GM23338 (cell line): ENCODE data around the gene RPA1. TPM values are rescaled to one million over a fixed set of nuclear protein-coding genes. Genes with fewer than 3 reads are reported as not detected.
A peak's percentile ranks its signal among the peaks of the same experiment; 100 is the strongest.

Source experiments
- ATAC-seq: fragments of 200-7000 bp; cut with Tn5 transposase; 3 replicates; pipeline ENCODE4 v1.9.1; 2020
- DNase-seq: peaks from one replicate; pipeline ENCODE4 v3.0.0-alpha.2; 2015; ENCODE audit warnings: low spot score
- H2AFZ ChIP-seq: fragments of 200-600 bp; sonication (generic); 2 replicates; pipeline ENCODE4 v1.8.0; 2016; ENCODE audit warnings: antibody characterized with exemption, mild to moderate bottlenecking, moderate library complexity
- H3F3A ChIP-seq: fragments of 200-600 bp; sonication (generic); replicated peaks from 2 replicates; pipeline ENCODE4 v1.8.0; 2017; ENCODE audit warnings: antibody characterized with exemption, mixed run types, low read depth
- H3K27ac ChIP-seq: fragments of 200-600 bp; sonication (generic); 2 replicates; pipeline ENCODE4 v1.6.1; 2016; ENCODE audit warnings: low read depth
- H3K27me3 ChIP-seq: fragments of 200-600 bp; sonication (generic); 2 replicates; pipeline ENCODE4 v1.8.0; 2016; ENCODE audit warnings: mild to moderate bottlenecking, mixed run types, moderate library complexity; ENCODE audit not compliant: insufficient read depth
- H3K36me3 ChIP-seq: fragments of 200-600 bp; sonication (generic); 2 replicates; pipeline ENCODE4 v1.8.0; 2016; ENCODE audit warnings: mild to moderate bottlenecking; ENCODE audit not compliant: insufficient read depth
- H3K4me1 ChIP-seq: fragments of 200-600 bp; sonication (generic); 2 replicates; pipeline ENCODE4 v1.8.0; 2016; ENCODE audit warnings: mild to moderate bottlenecking, moderate library complexity; ENCODE audit not compliant: insufficient read depth
- H3K4me2 ChIP-seq: fragments of 200-600 bp; sonication (generic); 2 replicates; pipeline ENCODE4 v1.7.1; 2017; ENCODE audit warnings: mixed run types
- H3K4me3 ChIP-seq: fragments of 200-600 bp; sonication (generic); 2 replicates; pipeline ENCODE4 v1.6.1; 2016; ENCODE audit warnings: mixed run types
- H3K79me2 ChIP-seq: fragments of 200-600 bp; sonication (generic); replicated peaks from 2 replicates; pipeline ENCODE4 v1.8.0; 2017; ENCODE audit warnings: mild to moderate bottlenecking; ENCODE audit not compliant: insufficient read depth
- H3K9me2 ChIP-seq: fragments of 200-600 bp; sonication (generic); 2 replicates; pipeline ENCODE4 v1.8.0; 2017; ENCODE audit not compliant: insufficient read depth
- H4K20me1 ChIP-seq: fragments of 200-600 bp; sonication (generic); replicated peaks from 2 replicates; pipeline ENCODE4 v1.8.0; 2017; ENCODE audit warnings: mild to moderate bottlenecking; ENCODE audit not compliant: insufficient read depth
- H3K27ac Mint-ChIP-seq: 2 replicates; pipeline ENCODE4 v1.8.0; 2020; ENCODE audit warnings: inconsistent platforms, mild to moderate bottlenecking, moderate library complexity, mixed read lengths
- H3K27me3 Mint-ChIP-seq: 3 replicates; pipeline ENCODE4 v1.8.0; 2022; ENCODE audit warnings: low read depth, mild to moderate bottlenecking, moderate library complexity, mixed read lengths, inconsistent platforms; ENCODE audit not compliant: insufficient read depth, poor library complexity
- H3K36me3 Mint-ChIP-seq: 3 replicates; pipeline ENCODE4 v1.8.0; 2021; ENCODE audit warnings: low read depth, mild to moderate bottlenecking, inconsistent platforms, moderate library complexity, mixed read lengths
- H3K4me1 Mint-ChIP-seq: 3 replicates; pipeline ENCODE4 v1.8.0; 2020; ENCODE audit warnings: mild to moderate bottlenecking, inconsistent platforms, mixed read lengths
- H3K4me3 Mint-ChIP-seq: 3 replicates; pipeline ENCODE4 v1.8.0; 2021; ENCODE audit warnings: moderate library complexity, mild to moderate bottlenecking, inconsistent platforms, mixed read lengths
- H3K9me3 Mint-ChIP-seq: 3 replicates; pipeline ENCODE4 v1.8.0; 2020; ENCODE audit warnings: moderate library complexity, mild to moderate bottlenecking, inconsistent platforms, mixed read lengths
- CREB1 ChIP-seq: fragments of 250-450 bp; sonication (Bioruptor Pico); IDR thresholded peaks from 2 replicates; pipeline ENCODE4 v1.5.0; 2020; ENCODE audit warnings: low read depth, mild to moderate bottlenecking, moderate library complexity
- CTCF ChIP-seq, 2 experiments: fragments of 200-600 bp in 1 of 2; sonication (generic) in 1 of 2; conservative IDR thresholded peaks; 2 replicates each; pipeline versions ENCODE4 v1.5.1 to v1.6.1; 2016 to 2017; ENCODE audit warnings: antibody characterized with exemption in 2 of 2, low read depth in 2 of 2, mild to moderate bottlenecking in 2 of 2, moderate library complexity in 1 of 2
- ETS1 ChIP-seq: IDR thresholded peaks from 2 replicates; pipeline ENCODE4 v1.6.1; 2016; ENCODE audit warnings: antibody characterized with exemption
- polyA plus RNA-seq: library from polyadenylated mRNA; unstranded; fragments of >200 nt; fragmentation: Nextera tagmentation; extraction: Ambion mirVana; gene quantifications from 2 replicates; pipeline ENCODE4 v1.2.1, GENCODE V29; 2016
- total RNA-seq: library from RNA; depleted of rRNA; stranded (reverse); fragments of >200 nt; shearing (Covaris generic); gene quantifications from 2 replicates; pipeline ENCODE4 v1.2.3, GENCODE V29; 2014
- TF ChIP-seq, protein P1 (sequence below): fragments of 250-450 bp; sonication (Bioruptor Pico); IDR thresholded peaks from 2 replicates; pipeline ENCODE4 v1.5.0; 2020; ENCODE audit warnings: mild to moderate bottlenecking, moderate library complexity
- TF ChIP-seq, protein P2 (sequence below): IDR thresholded peaks from one replicate; pipeline ENCODE4 v1.6.1; 2018; ENCODE audit warnings: antibody characterized with exemption; ENCODE audit not compliant: unreplicated experiment

RPA1 gene
- total and polyA plus RNA-seq, 2 experiments from 2014 or later: 33.7 to 52.1 TPM

DNA sequence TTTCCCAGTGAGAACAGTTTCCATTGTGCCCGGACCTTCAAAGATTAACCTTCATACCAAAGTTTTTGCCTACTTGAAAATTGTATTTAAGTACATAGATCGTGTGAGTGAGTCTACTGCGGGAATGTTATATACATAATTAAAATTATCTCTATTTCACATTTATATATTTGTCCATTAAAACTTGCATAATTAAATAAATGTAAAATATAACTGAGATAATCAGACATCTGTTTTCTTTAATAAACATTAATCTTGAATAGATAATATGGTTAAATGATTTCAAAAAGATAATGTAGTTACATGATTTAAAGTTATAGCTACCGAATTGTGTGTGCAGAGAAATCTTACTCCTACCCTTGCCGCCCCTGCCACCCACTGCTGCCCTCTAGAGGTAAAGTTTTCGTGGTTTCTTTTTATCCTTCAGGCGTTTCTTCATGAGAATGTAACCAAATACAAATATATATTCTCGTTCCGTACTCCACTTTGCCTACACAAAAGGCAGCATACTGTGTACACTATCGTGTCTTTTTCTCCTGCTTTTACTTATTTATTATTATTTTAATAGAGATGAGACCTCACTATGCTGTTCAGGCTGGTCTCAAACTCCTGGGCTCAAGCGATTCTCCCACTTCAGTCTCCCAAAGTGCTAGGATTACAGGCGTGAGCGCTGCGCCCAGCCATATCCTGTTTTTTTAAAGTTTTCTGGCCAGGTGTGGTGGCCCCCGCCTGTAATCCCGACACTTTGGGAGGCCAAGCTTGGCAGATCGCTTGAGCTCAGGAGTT, 35.6 kb downstream of the RPA1 start:
- H3K4me1 Mint-ChIP-seq: no peaks in the 10 kb centered on the region
- peaks cover 18% of the 10 kb centered on the region for H3K36me3 Mint-ChIP-seq
- H3K4me3 Mint-ChIP-seq: no peak overlapping the region
- peak; percentile 69 for DNase-seq
- H3K27me3 Mint-ChIP-seq: peaks cover 1% of the 10 kb centered on the region
- TF ChIP-seq CTCF (conservative IDR thresholded peaks at IDR 0.05; ENCODE audit: low read depth in 2 of 2): peak; percentile 67 to 75
- TF ChIP-seq CREB1 (CRISPR knock-in tag): no peak
- Histone ChIP-seq H3K4me3 (no peak overlapping the region), H3K9me2 (no peaks in the 10 kb centered on the region), H4K20me1 (peaks cover 8% of the 10 kb centered on the region), H3K79me2 (no peaks in the 10 kb centered on the region; the same call in 1 of the 2 replicates), H3F3A (0 out of 2 replicates have a peak, but pooled peaks cover 3% of the 10 kb centered on the region), H3K27me3 (no peaks in the 10 kb centered on the region), H2AFZ (no peak overlapping the region), H3K4me1 (no peaks in the 10 kb centered on the region), H3K4me2 (no peak overlapping the region), H3K27ac (no peak overlapping the region), H3K36me3 (peaks cover 5% of the 10 kb centered on the region; the same call in 1 of the 2 replicates)
- no peaks in the 10 kb centered on the region for H3K9me3 Mint-ChIP-seq
- no peak overlapping the region for H3K27ac Mint-ChIP-seq
- ATAC-seq: peak; percentile 43; the same call in 1 of the 3 replicates

- no peaks in the 10 kb centered on the region; the same call in 1 of the 2 replicates for H3K79me2 ChIP-seq
- H3K27me3 ChIP-seq: no peaks in the 10 kb centered on the region
- no peaks in the 10 kb centered on the region for H3K4me1 ChIP-seq
- no peak overlapping the region for H2AFZ ChIP-seq
- H4K20me1 ChIP-seq: peaks cover 12% of the 10 kb centered on the region
- Mint-ChIP-seq H3K36me3 (peaks cover 7% of the 10 kb centered on the region; the same call in 2 of the 3 replicates), H3K4me3 (no peak overlapping the region), H3K4me1 (no peaks in the 10 kb centered on the region), H3K9me3 (no peaks in the 10 kb centered on the region), H3K27me3 (no peaks in the 10 kb centered on the region), H3K27ac (no peak overlapping the region)
- H3K27ac ChIP-seq: no peak overlapping the region
- ATAC-seq (no peak), DNase-seq (no peak)
- H3F3A ChIP-seq: 0 out of 2 replicates have a peak, but pooled peaks cover 3% of the 10 kb centered on the region
- 0 out of 2 replicates have a peak, but pooled peaks cover 8% of the 10 kb centered on the region for H3K36me3 ChIP-seq
- no peak overlapping the region for H3K4me2 ChIP-seq
- no peaks in the 10 kb centered on the region for H3K9me2 ChIP-seq
- no peak overlapping the region for H3K4me3 ChIP-seq
- TF ChIP-seq, protein P1, sequence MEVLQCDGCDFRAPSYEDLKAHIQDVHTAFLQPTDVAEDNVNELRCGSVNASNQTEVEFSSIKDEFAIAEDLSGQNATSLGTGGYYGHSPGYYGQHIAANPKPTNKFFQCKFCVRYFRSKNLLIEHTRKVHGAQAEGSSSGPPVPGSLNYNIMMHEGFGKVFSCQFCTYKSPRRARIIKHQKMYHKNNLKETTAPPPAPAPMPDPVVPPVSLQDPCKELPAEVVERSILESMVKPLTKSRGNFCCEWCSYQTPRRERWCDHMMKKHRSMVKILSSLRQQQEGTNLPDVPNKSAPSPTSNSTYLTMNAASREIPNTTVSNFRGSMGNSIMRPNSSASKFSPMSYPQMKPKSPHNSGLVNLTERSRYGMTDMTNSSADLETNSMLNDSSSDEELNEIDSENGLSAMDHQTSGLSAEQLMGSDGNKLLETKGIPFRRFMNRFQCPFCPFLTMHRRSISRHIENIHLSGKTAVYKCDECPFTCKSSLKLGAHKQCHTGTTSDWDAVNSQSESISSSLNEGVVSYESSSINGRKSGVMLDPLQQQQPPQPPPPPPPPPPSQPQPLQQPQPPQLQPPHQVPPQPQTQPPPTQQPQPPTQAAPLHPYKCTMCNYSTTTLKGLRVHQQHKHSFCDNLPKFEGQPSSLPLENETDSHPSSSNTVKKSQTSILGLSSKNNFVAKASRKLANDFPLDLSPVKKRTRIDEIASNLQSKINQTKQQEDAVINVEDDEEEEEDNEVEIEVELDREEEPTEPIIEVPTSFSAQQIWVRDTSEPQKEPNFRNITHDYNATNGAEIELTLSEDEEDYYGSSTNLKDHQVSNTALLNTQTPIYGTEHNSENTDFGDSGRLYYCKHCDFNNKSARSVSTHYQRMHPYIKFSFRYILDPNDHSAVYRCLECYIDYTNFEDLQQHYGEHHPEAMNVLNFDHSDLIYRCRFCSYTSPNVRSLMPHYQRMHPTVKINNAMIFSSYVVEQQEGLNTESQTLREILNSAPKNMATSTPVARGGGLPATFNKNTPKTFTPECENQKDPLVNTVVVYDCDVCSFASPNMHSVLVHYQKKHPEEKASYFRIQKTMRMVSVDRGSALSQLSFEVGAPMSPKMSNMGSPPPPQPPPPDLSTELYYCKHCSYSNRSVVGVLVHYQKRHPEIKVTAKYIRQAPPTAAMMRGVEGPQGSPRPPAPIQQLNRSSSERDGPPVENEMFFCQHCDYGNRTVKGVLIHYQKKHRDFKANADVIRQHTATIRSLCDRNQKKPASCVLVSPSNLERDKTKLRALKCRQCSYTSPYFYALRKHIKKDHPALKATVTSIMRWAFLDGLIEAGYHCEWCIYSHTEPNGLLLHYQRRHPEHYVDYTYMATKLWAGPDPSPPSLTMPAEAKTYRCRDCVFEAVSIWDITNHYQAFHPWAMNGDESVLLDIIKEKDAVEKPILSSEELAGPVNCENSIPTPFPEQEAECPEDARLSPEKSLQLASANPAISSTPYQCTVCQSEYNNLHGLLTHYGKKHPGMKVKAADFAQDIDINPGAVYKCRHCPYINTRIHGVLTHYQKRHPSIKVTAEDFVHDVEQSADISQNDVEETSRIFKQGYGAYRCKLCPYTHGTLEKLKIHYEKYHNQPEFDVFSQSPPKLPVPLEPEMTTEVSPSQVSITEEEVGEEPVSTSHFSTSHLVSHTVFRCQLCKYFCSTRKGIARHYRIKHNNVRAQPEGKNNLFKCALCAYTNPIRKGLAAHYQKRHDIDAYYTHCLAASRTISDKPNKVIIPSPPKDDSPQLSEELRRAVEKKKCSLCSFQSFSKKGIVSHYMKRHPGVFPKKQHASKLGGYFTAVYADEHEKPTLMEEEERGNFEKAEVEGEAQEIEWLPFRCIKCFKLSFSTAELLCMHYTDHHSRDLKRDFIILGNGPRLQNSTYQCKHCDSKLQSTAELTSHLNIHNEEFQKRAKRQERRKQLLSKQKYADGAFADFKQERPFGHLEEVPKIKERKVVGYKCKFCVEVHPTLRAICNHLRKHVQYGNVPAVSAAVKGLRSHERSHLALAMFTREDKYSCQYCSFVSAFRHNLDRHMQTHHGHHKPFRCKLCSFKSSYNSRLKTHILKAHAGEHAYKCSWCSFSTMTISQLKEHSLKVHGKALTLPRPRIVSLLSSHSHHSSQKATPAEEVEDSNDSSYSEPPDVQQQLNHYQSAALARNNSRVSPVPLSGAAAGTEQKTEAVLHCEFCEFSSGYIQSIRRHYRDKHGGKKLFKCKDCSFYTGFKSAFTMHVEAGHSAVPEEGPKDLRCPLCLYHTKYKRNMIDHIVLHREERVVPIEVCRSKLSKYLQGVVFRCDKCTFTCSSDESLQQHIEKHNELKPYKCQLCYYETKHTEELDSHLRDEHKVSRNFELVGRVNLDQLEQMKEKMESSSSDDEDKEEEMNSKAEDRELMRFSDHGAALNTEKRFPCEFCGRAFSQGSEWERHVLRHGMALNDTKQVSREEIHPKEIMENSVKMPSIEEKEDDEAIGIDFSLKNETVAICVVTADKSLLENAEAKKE (CRISPR knock-in tag): no peak
- TF ChIP-seq, protein P2, sequence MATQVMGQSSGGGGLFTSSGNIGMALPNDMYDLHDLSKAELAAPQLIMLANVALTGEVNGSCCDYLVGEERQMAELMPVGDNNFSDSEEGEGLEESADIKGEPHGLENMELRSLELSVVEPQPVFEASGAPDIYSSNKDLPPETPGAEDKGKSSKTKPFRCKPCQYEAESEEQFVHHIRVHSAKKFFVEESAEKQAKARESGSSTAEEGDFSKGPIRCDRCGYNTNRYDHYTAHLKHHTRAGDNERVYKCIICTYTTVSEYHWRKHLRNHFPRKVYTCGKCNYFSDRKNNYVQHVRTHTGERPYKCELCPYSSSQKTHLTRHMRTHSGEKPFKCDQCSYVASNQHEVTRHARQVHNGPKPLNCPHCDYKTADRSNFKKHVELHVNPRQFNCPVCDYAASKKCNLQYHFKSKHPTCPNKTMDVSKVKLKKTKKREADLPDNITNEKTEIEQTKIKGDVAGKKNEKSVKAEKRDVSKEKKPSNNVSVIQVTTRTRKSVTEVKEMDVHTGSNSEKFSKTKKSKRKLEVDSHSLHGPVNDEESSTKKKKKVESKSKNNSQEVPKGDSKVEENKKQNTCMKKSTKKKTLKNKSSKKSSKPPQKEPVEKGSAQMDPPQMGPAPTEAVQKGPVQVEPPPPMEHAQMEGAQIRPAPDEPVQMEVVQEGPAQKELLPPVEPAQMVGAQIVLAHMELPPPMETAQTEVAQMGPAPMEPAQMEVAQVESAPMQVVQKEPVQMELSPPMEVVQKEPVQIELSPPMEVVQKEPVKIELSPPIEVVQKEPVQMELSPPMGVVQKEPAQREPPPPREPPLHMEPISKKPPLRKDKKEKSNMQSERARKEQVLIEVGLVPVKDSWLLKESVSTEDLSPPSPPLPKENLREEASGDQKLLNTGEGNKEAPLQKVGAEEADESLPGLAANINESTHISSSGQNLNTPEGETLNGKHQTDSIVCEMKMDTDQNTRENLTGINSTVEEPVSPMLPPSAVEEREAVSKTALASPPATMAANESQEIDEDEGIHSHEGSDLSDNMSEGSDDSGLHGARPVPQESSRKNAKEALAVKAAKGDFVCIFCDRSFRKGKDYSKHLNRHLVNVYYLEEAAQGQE: no peak
- no peak for TF ChIP-seq ETS1
These were observed 37.5 kb downstream of the RPA1 start for GRCh38 chr17:1867307-1867706.
